Bladder microvascular endothelial cell (primary cell): ENCODE measurements around the gene DDB1. TPM values are rescaled to one million over a fixed set of nuclear protein-coding genes. Genes with fewer than 3 reads are reported as not detected.

Source experiments
- total RNA-seq: library from RNA; depleted of rRNA; stranded (reverse); fragments of >200 nt; gene quantifications from 2 replicates; pipeline ENCODE4 v1.2.3, GENCODE V29; 2014

Gene DDB1
- 248 and 297 TPM in 2 replicates for total RNA-seq

DNA sequence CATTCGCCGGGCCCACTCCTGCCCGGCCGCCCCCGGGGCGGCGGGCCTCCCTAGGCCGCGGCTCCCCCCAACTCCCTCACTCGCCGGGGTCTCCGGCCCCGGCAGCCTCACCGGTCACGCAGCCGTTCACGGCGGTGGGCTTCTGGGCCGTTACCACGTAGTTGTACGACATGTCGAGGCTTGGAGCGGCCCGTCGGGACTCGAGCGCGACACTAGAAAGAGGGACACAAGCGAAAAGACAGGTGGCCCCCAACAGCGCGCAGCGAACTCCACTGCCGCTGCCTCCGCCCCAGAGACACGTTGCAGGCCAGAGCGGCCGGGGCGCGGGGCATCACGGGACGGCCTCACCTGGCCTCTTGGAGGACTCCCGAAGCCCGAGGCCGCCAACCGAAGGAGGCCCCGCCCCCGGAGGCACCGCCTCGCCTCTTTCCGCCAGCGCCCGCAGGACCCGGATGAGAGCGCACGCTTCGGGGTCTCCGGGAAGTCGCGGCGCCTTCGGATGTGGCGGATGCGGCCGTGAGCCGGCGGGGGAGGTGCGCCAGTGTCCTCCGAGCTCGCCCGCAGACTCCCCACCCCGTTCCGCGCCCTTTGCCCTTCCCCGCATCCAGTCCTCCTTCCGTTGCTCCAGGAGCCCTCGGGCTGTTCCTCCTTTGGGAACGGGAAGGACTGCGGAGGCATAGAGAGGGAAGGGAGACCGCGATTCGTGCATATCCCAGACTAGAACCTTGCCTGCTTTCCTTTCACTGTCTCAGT, at the start of gene DDB1, which contains the start of gene TKFC:
Gene DDB1 (minus strand): TSS at position 309 of the 753 bp plus-strand sequence. CDS start 137 bp downstream, at position 172.
Gene TKFC (plus strand): TSS at position 432 of the 753 bp plus-strand sequence. CDS start 1,501 bp downstream, outside the sequence.

GRCh38 chr11:61361741-61362541, 29.0 kb upstream of the DDB1 start, which contains the start of the genes CYB561A3 and TMEM138:
TSS of gene CYB561A3 (minus strand) at chr11:61361882. CDS start at chr11:61356713, 5,169 bp downstream.
TSS of gene TMEM138 (plus strand) at chr11:61362374. CDS start at chr11:61364391, 2,017 bp downstream.

GRCh38 chr11:61294717-61295595, 37.9 kb downstream of the DDB1 start, which contains the start of gene VWCE:
TSS of gene VWCE (minus strand) at chr11:61295316. CDS start at chr11:61295037, 279 bp downstream.

Other genes with a start within 250 kb of the DDB1 start
- not detected in 2 replicates for gene CD5, start 230.6 kb downstream of the DDB1 start, total RNA-seq
- gene VPS37C, start 171.7 kb downstream of the DDB1 start, total RNA-seq, result 5.3 and 11.0 TPM in 2 replicates
- gene PGA3, start 129.6 kb downstream of the DDB1 start, total RNA-seq, result not detected in 2 replicates
- not detected in 2 replicates for gene PGA4, start 110.8 kb downstream of the DDB1 start, total RNA-seq
- not detected in 2 replicates for gene PGA5, start 91.9 kb downstream of the DDB1 start, total RNA-seq
- 5.0 and 13.3 TPM in 2 replicates for gene VWCE, start 37.8 kb downstream of the DDB1 start, total RNA-seq
- gene TKFC, start 123 bp upstream of the DDB1 start, total RNA-seq, result 13.9 and 27.8 TPM in 2 replicates
- 32.2 and 77.0 TPM in 2 replicates for gene CYB561A3, start 28.8 kb upstream of the DDB1 start, total RNA-seq
- 5.5 and 16.6 TPM in 2 replicates for gene TMEM138, start 29.3 kb upstream of the DDB1 start, total RNA-seq
- gene TMEM216, start 59.5 kb upstream of the DDB1 start, total RNA-seq, result 7.6 and 10.7 TPM in 2 replicates
- 7.6 and 22.0 TPM in 2 replicates for gene CPSF7, start 96.9 kb upstream of the DDB1 start, total RNA-seq
- gene SDHAF2, start 97.0 kb upstream of the DDB1 start, total RNA-seq, result 36.8 and 41.8 TPM in 2 replicates
- not detected in 2 replicates for gene LRRC10B, start 175.6 kb upstream of the DDB1 start, total RNA-seq
- 0.94 and 0.97 TPM in 2 replicates for gene SYT7, start 248.0 kb upstream of the DDB1 start, total RNA-seq